Measurements from ENCODE around the gene DDX3X.

The DDX3X gene

DNA sequence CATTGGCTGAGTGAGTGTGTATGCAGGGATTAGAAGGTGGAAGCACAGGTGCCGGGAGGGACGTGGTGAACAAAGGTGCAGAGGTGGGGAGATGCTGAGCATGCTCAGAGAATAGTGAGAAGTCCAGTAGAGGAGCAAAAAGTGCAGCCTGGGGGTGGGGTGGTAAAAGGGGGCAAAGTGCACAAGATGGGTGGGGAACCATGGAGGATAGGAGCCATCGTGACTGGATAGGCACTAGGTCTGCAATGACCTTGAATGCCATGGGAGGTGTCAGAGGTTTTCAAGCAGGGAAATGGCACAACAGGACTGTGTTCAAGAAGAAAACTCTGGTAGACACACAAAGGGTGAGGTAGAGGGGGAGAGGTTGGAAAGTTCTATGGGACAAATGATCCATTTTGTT lies 6.6 kb upstream of the DDX3X start:
- FAIRE-seq: no peak
- DNase-seq (ENCODE audit: low spot score): no peak

DNA sequence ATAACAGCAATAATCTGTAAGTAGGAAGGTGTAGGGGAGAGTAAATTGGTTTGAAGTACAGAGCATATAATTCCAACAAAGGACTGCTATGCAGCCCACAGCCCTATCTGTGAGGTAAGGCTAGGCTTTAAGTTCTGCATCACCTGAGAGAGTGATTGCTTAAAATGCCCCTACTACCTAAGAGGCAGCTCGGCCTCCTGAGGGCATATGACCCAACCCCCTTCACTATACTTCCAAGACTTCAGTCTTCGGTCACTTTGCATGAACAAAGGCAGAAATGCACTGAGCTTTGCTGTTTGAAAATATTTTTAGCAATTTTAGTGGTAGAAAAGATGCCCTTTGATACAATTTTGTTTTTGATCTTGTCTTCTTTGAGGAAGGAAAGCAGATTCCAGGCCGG lies 4.9 kb upstream of the DDX3X start:
- FAIRE-seq: no peak

DNA sequence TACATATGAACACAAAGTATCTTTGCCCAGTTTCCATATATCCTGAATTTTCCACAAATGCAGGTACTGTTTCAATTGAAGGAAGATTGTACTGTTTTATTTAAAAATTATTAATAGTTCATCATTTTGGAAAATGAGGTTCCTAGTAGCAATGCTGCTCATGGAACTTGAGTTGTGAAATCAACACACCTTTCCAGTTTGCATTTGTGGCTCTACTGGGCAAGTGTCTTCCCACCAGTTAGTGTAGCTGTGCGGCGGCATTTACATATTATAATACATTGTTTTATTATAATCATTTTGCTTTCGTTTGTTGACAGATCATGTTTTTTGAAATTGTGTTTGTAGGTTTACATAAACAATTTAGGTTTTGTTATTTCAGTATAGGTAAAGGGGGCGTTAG lies 2.0 kb upstream of the DDX3X start:
- FAIRE-seq: no peak
- no peak for DNase-seq (ENCODE audit: low spot score)

More for the DNA sequence above, 4.9 kb upstream of the DDX3X start:
- DNase-seq (ENCODE audit: low spot score): no peak

DNA sequence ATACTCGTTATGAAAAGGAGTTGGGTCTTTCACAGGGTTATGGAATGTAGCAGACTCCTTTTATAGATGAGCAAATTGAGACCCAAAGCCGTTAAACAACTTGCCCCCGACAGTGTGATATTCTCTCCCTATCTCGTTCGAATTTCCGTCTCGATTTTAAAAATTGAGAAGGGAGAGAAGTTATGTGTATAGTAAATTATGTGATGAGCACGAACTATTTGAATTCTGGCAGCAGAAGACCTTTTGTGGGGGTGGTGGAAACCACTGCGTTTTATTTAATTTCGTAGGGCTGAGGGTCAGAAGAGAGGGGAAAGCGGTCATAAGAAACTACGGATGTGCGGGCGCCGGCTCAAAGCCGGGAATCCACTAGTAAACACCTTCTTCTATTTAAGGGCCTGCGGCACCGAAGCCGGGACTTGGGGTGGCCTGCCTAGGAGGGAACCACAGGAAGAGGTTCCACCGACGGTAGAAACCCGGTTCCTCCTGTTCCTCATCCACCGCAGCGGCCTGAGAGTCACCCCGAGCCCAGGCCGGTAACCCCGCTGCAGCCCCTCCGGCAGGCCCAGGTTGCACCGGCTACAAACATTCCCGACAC lies 1.5 kb upstream of the DDX3X start:
- DNase-seq (ENCODE audit: low spot score): peak; percentile 4
- FAIRE-seq: no peak

DNA sequence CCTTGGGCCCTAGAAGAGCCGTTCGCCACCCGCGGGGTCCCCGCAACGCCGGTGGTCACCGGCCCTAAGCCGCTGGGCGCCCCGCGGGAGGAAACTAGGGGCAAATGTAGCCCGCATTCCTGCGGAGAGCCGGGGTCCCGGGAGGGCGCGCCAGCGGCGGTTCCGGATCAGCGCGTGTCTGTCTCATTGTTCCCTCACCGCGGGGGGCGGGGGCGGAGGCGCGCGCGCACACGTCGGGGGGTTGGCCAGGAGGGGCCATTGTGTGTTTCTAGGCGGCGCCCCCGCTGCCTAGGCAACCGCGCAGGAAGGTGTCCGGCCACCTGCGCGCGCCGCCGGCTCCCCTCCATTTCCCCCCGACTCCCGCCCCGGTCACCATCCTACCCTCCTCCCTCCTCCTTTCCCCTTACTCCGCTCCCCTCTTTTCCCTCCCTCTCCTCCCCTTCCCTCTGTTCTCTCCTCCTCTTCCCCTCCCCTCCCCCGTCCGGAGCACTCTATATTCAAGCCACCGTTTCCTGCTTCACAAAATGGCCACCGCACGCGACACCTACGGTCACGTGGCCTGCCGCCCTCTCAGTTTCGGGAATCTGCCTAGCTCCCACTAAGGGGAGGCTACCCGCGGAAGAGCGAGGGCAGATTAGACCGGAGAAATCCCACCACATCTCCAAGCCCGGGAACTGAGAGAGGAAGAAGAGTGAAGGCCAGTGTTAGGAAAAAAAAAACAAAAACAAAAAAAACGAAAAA lies 789 bp upstream of the DDX3X start:
- DNase-seq (ENCODE audit: low spot score): peak; percentile 79
- no peak for FAIRE-seq

DNA sequence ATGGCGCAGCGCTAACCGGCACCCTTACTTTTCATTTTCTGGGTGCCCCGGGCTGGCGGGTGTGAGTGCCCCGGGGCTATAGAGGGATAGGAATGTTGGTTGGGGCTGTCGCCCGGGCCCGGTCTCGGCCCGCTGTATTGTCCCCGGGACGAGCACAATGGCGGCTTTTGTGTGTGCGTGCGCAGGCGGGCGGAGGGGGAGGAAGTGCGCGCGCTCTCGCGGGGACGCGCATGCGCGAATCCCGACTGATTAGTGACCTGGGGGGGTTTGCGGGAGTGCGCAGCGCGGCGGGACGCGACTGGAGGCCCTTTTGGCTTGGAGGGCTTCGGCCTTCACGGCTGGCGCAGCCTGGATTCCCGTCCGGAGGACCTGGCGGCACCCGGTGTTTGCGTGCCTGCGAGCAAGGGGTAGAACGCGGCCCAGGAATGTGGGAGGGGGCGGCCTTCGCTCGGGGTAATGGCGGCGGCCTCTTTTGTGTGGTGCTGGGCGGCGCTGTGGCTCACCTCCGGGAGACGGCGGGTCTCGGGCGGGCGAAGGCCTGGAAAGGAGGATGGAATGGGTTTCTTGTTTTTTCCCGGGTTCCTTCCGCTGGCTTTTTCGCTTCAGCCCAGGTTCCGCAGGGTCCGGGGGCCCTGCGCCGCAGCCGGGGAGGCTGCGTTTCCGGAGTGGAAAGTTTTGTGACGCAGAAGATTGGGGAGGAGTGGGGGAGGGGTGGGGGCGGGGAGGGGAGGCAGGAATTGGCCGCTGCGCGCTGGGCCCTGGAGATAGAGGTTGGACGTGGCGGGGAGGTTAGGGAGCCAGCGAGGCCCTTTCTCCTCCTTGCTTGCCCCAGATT lies 618 bp downstream of the DDX3X start:
- no peak for FAIRE-seq
- peak; percentile 25 for DNase-seq (ENCODE audit: low spot score)

DNA sequence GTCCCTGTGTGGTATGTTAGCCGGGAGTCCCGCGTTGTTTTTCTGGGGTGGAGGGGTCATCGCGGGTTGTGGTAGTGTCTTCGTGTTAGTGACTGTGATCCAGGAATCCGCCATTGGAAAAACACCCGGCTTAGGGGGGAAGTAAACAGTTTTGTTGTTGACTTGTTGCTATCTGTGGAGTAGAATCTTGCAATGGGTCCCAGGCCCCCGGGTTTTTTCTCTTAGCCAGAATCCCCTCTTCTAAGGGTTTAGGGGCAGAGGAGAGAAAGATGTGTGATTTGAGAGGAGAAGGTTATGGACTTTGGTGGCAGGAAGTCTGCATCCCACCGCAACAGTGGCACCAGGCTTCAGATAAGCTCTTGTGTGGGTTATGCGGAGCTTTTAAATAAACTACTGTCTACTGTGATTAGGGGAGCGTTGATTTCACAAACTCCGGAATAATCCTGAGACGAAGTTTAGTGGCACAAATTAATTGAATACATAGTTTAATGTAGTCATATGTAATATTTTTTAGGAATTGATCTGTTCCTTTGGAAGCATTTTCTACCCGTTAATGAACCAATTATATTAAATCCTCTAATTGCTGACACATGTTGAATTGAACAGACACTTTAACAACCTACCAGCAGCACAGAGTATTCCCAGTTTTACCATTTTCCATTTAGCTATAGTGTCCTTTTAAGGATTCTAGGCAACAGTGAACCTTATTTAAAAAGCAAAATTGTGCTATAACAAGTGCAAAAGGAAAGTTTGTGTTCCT lies 1.4 kb downstream of the DDX3X start:
- FAIRE-seq (no peak), DNase-seq (ENCODE audit: low spot score) (no peak)

DNA sequence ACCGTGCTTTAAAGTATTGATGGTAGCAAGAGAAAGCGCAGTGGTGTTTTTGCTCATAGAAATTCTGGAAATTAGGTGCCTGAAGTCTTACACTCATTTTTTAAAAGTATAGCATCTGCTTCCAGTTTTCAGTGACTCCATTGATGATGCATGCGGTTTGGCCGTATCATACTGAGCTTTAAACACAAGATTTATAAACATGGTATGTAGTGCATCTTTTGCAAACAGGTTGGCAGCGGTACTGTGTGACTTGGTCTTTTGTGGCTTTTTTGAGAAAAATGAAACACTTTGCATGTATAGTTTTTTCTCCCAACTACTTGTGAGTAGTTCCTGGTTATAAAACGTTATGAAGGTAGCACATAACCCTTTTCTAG lies 2.0 kb downstream of the DDX3X start:
- DNase-seq (ENCODE audit: low spot score): no peak
- no peak for FAIRE-seq

DNA sequence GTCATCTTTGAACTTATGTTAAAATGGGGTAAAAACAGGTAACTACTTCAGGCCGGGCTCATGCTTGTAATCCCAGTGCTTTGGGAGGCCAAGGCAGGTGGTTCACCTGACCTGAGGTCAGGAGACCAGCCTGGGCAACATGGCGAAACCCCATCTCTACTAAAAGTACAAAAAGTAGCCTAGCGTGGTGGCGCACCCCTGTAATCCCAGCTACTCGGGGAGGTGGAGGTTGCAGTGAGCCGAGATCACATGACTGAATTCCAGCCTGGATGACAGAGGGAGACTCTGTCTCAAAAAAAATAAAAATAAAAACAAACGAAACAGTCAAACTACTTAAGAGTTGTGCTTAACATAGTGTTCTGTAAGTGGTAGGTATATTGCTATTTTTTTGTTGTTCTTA lies 2.5 kb downstream of the DDX3X start:
- DNase-seq (ENCODE audit: low spot score) (no peak), FAIRE-seq (no peak)

DNA sequence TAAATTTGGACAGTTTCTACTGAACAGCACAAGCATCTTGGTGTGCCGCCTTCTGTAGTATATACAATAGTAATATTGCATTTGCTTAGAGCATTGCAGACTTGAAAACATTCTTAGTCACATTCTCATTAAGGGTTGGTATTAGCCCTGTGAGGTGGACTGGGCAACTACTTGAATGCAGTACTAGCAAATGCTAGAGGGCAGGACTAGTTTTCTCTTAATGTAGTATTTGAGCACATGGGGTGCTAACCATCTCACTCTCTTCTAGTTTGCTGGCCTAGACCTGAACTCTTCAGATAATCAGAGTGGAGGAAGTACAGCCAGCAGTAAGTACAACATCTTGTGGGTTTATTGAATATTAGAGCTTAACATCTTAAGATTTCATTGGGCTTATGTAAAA lies 3.2 kb downstream of the DDX3X start:
- DNase-seq (ENCODE audit: low spot score) (no peak), FAIRE-seq (no peak)

DNA sequence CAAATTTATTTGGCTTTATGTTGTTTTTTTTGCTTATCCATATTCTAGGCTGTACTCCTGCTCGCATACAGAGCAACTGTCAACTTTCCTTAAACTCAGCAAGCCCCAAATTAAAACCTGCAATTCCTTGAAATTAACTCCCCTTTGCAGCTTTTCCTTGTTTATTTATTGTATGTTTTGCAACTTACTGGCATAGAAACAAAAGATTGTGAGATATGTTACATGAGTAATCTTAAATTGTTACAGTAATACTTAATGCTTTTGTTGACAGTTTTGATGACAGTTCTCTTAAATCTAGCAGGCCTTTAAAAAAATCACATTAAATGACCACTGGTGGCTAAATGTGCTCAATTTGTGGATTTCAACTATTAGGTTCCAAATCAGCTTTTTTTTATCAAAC lies 4.5 kb downstream of the DDX3X start:
- DNase-seq (ENCODE audit: low spot score) (no peak), FAIRE-seq (no peak)

DNA sequence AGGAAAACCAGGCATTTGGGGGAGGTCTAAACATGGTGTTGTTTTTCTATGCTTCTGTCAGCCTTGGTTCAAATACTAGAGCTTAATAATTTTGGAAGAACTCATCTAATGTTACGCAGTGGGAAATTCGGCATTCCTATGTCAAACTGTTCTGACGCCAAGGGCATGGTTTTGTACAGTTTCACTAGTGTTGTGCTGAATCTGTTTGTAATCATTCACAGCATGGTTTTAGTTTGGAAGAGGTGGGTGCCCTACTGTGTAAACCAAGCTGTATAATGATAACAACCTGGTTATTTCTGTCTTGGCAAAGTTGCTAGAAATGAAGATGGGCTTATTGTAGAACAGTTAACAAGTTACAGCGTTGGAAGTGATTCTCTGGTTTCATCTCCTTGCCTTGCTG lies 5.2 kb downstream of the DDX3X start:
- no peak for FAIRE-seq

DNA sequence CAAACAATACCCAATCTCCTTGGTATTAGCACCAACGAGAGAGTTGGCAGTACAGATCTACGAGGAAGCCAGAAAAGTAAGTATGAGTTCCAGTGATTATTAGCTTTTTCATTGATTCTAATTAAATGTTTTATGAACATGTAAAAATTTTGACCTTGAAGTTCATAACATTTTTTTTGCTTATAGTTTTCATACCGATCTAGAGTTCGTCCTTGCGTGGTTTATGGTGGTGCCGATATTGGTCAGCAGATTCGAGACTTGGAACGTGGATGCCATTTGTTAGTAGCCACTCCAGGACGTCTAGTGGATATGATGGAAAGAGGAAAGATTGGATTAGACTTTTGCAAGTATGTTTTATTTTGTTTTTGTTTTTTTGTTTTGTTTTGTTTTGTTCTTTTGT lies 10.1 kb downstream of the DDX3X start:
- DNase-seq (ENCODE audit: low spot score): no peak
- FAIRE-seq: no peak

More for the DNA sequence above, 5.2 kb downstream of the DDX3X start:
- no peak for DNase-seq (ENCODE audit: low spot score)

DNA sequence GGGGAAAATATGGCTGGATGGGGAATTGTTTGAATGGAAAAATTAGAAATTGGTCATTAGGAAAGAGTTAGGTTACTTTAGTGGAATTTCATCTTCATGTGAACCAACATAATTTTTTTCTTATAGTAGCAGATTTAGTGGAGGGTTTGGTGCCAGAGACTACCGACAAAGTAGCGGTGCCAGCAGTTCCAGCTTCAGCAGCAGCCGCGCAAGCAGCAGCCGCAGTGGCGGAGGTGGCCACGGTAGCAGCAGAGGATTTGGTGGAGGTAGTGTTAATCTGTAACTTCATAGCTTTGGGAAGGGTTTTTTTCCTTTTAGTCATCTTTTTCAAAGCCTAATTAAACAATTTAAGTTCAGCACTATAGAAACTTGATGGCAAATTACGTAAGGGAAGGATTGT lies 13.2 kb downstream of the DDX3X start:
- DNase-seq (ENCODE audit: low spot score) (no peak), FAIRE-seq (no peak)

DNA sequence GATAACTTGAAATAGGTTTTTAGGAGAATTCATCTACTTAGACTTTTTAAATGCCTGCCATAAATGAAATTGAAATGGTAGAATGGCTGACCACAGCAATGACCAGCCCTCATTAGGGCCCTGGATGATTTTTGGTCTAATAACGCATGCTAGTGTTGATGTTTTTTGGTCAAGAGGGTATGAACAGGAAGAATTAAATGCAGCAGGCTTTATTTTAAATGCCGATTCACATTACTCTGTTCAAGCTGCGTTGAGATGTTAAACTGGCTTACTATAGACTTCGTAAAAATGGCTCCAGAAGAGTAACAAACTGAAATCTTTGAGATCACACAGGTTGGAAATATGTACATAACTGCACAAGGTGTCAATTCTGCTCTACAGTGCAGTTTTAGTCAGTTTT lies 14.6 kb downstream of the DDX3X start:
- no peak for FAIRE-seq
- no peak for DNase-seq (ENCODE audit: low spot score)

DNA sequence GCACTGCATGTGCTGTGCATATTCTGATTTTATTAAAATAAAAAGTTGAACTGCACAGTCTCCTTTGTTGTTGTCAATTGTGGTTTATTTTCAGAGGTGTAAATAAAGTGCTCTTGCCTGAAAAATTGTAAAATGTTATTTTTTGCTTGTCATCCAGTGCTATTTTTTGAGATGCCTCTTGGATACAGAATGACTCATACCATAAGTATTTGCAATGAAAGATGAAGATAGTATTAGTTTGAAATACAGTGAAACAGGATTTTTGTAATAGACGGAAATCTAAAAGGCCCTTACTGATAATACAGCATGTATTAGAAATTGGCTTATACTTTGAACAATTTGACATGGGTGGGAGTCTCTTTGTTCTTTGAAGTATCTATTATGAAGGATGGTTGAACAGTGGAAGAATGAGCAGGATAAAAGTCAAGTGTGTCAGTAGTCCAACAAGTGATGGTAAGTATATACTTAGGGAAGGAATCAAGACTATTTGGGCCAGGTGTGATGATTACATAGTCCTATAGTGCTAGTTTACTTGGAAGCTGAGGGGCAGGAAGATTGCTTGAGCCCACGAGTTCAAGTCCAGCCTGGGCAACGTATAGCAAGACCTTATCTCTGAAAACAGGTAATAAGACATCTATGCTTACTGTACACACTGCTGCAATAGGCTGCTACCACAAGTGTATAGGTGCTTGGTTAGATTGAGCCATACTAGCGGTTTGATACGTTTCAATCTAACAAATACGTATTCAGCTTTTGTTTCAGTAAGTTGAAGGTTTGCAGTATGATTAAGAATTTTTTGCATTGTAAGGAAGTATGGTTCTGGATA lies 16.4 kb downstream of the DDX3X start:
- DNase-seq (ENCODE audit: low spot score) (no peak), FAIRE-seq (peak; percentile 20)

DNA sequence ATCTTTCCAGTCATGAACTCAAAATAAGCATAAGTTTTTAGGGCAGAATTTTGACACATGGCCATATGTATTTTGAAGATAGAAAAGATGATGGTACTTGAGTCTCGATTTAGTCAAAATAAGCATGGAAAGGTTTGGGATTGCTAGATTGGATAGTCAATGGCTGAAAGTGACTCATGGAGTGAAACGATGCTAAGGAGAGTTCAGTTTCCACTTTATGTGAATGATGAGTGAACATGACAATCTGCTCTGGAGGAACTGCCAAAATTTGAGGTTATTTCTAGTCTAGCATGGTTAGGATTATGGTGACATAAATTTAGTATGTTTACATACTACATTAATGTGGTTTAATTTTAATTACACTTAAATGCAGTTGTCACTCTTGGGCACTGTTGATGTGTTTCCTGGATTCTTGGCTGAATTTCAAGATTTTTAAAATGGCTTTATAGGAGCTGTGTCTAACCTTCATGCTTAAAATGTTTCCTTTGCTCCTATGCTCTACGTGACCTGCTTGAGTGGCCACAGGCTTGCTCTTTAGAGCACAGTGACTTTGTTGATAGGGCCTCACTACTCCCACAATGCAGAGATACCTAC lies 17.1 kb downstream of the DDX3X start:
- DNase-seq (ENCODE audit: low spot score) (peak; percentile 5), FAIRE-seq (no peak)

DNA sequence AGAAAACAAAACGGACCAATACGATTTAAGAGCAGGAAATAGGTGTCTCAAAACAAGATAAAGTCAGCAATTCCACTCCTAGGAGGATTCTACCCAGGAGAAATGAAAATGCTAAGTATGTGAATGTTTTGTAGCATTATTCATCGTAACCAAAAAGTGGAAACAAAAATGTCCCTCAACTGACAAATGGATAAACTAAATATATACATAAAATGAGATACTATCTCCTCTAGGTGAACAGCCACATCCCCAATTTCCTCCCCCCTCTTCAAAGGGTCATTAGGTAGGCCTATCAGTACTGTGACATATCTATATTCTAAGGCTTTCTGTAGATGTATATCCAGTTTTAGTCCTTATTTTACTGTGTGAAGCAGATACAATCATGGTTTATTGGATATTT lies 18.0 kb downstream of the DDX3X start:
- no peak for FAIRE-seq
- DNase-seq (ENCODE audit: low spot score): peak; percentile 6

DNA sequence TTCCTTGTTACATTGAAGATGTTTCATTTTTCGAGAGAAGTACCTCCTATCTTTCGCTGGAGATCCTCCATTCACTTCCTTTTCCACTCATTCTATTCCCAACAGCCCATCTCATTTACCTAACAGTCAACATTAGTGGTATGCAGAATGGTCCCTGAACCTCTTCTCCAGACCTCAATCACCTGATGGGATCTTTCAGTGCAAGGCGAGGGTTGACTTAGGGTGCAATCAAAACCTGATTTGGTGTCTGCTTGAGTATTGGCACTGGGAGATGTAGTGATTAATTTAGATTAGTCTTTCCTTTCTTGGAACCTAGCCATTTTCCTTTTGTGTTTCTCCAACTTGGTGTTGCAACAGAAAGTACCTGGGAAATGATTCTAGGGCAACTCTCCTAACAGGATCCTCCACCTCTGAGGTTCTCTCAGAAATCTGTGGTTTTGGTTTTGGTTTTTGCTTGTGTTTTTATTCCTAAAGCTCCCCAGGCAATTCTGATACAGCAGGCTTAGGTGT lies 18.4 kb downstream of the DDX3X start:
- FAIRE-seq (no peak), DNase-seq (ENCODE audit: low spot score) (peak; percentile 4)

DNA sequence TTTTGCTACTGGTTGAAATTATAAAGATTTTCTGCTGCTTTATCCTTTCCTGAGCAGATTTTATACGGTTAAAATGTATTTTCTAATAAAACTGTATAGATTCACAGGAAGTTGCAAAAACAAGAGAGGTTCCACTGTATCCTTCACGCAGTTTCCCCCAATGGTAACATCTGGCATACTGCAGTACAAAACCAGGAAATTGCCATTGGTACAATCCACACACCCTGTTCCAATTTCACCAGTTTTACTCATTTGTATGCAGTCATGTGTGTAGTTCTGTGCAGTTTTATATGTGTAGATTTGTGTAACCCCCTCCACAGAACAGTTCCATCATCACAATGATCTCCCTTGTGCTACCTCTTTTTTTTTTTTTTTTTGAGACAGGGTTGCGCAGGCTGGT lies 20.0 kb downstream of the DDX3X start:
- no peak for FAIRE-seq
- DNase-seq (ENCODE audit: low spot score): no peak

Measured in RCC 7860 (cell line).